A549 (cell line): ENCODE data around the gene ADARB2.

Source experiments
- BHLHE40 ChIP-seq: IDR thresholded peaks from 2 replicates; pipeline ENCODE4 v1.6.1; 2012; ENCODE audit warnings: low read depth, low read length, inconsistent platforms
- CEBPB ChIP-seq, 2 experiments: fragments of >200 bp in 1 of 2; sonication (Bioruptor Twin) in 1 of 2; formaldehyde crosslinking in 1 of 2; IDR thresholded peaks; 2 replicates each; pipeline ENCODE4 v1.6.1; 2012 to 2016
- EP300 ChIP-seq, 2 experiments: fragments of >200 bp; sonication (Bioruptor Twin); formaldehyde crosslinking; IDR thresholded peaks; 2 replicates in 1 of 2; 3 replicates in 1 of 2; pipeline ENCODE4 v1.6.1; 2016 to 2017
- HDAC2 ChIP-seq: fragments of 200-600 bp; sonication (generic); IDR thresholded peaks from 2 replicates; pipeline ENCODE4 v1.6.1; 2016
- MAFK ChIP-seq: fragments of 450-650 bp; IDR thresholded peaks from 2 replicates; pipeline ENCODE4 v1.6.1; 2014; ENCODE audit not compliant: partially characterized antibody
- POLR2A ChIP-seq: IDR thresholded peaks from 2 replicates; pipeline ENCODE4 v1.6.1; 2012; ENCODE audit warnings: mild to moderate bottlenecking, low read length
- RAD21 ChIP-seq, 2 experiments: fragments of >200 bp in 1 of 2; sonication (Bioruptor Twin) in 1 of 2; formaldehyde crosslinking in 1 of 2; IDR thresholded peaks in 1 of 2; conservative IDR thresholded peaks in 1 of 2; 2 replicates in 1 of 2; 3 replicates in 1 of 2; pipeline ENCODE4 v1.6.1; 2012 to 2018; ENCODE audit warnings: inconsistent platforms in 1 of 2
- SMC3 ChIP-seq: fragments of >200 bp; sonication (Bioruptor Twin); formaldehyde crosslinking; IDR thresholded peaks from 3 replicates; pipeline ENCODE4 v1.6.1; 2018; ENCODE audit warnings: inconsistent platforms
- TF ChIP-seq, protein P1 (sequence below): fragments of >200 bp; sonication (Bioruptor Twin); formaldehyde crosslinking; IDR thresholded peaks from 3 replicates; pipeline ENCODE4 v1.5.1; 2016

- TF ChIP-seq, protein P1, sequence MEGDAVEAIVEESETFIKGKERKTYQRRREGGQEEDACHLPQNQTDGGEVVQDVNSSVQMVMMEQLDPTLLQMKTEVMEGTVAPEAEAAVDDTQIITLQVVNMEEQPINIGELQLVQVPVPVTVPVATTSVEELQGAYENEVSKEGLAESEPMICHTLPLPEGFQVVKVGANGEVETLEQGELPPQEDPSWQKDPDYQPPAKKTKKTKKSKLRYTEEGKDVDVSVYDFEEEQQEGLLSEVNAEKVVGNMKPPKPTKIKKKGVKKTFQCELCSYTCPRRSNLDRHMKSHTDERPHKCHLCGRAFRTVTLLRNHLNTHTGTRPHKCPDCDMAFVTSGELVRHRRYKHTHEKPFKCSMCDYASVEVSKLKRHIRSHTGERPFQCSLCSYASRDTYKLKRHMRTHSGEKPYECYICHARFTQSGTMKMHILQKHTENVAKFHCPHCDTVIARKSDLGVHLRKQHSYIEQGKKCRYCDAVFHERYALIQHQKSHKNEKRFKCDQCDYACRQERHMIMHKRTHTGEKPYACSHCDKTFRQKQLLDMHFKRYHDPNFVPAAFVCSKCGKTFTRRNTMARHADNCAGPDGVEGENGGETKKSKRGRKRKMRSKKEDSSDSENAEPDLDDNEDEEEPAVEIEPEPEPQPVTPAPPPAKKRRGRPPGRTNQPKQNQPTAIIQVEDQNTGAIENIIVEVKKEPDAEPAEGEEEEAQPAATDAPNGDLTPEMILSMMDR = no peak
- TF ChIP-seq EP300 (IDR thresholded peaks at IDR 0.05) (no peak), CEBPB (IDR thresholded peaks at IDR 0.05) (no peak), POLR2A (no peak), MAFK (no peak), SMC3 (no peak), RAD21 (conservative IDR thresholded peaks at IDR 0.05 in 1 of 2, IDR thresholded peaks at IDR 0.05 in 1 of 2) (no peak), BHLHE40 (no peak), HDAC2 (no peak)
These were observed 587.3 kb downstream of the ADARB2 start for GRCh38 chr10:1149793-1150637.
